GM23338 (cell line): ENCODE results near the gene TNKS2. TPM values are rescaled to one million over a fixed set of nuclear protein-coding genes. Genes with fewer than 3 reads are reported as not detected.

Source experiments
- ATAC-seq: fragments of 200-7000 bp; cut with Tn5 transposase; 3 replicates; pipeline ENCODE4 v1.9.1; 2020
- DNase-seq: peaks from one replicate; pipeline ENCODE4 v3.0.0-alpha.2; 2015; ENCODE audit warnings: low spot score
- H2AFZ ChIP-seq: fragments of 200-600 bp; sonication (generic); 2 replicates; pipeline ENCODE4 v1.8.0; 2016; ENCODE audit warnings: antibody characterized with exemption, mild to moderate bottlenecking, moderate library complexity
- H3F3A ChIP-seq: fragments of 200-600 bp; sonication (generic); replicated peaks from 2 replicates; pipeline ENCODE4 v1.8.0; 2017; ENCODE audit warnings: antibody characterized with exemption, mixed run types, low read depth
- H3K27ac ChIP-seq: fragments of 200-600 bp; sonication (generic); 2 replicates; pipeline ENCODE4 v1.6.1; 2016; ENCODE audit warnings: low read depth
- H3K27me3 ChIP-seq: fragments of 200-600 bp; sonication (generic); 2 replicates; pipeline ENCODE4 v1.8.0; 2016; ENCODE audit warnings: mild to moderate bottlenecking, mixed run types, moderate library complexity; ENCODE audit not compliant: insufficient read depth
- H3K36me3 ChIP-seq: fragments of 200-600 bp; sonication (generic); 2 replicates; pipeline ENCODE4 v1.8.0; 2016; ENCODE audit warnings: mild to moderate bottlenecking; ENCODE audit not compliant: insufficient read depth
- H3K4me1 ChIP-seq: fragments of 200-600 bp; sonication (generic); 2 replicates; pipeline ENCODE4 v1.8.0; 2016; ENCODE audit warnings: mild to moderate bottlenecking, moderate library complexity; ENCODE audit not compliant: insufficient read depth
- H3K4me2 ChIP-seq: fragments of 200-600 bp; sonication (generic); 2 replicates; pipeline ENCODE4 v1.7.1; 2017; ENCODE audit warnings: mixed run types
- H3K4me3 ChIP-seq: fragments of 200-600 bp; sonication (generic); 2 replicates; pipeline ENCODE4 v1.6.1; 2016; ENCODE audit warnings: mixed run types
- H3K79me2 ChIP-seq: fragments of 200-600 bp; sonication (generic); replicated peaks from 2 replicates; pipeline ENCODE4 v1.8.0; 2017; ENCODE audit warnings: mild to moderate bottlenecking; ENCODE audit not compliant: insufficient read depth
- H3K9me2 ChIP-seq: fragments of 200-600 bp; sonication (generic); 2 replicates; pipeline ENCODE4 v1.8.0; 2017; ENCODE audit not compliant: insufficient read depth
- H4K20me1 ChIP-seq: fragments of 200-600 bp; sonication (generic); replicated peaks from 2 replicates; pipeline ENCODE4 v1.8.0; 2017; ENCODE audit warnings: mild to moderate bottlenecking; ENCODE audit not compliant: insufficient read depth
- H3K27ac Mint-ChIP-seq: 2 replicates; pipeline ENCODE4 v1.8.0; 2020; ENCODE audit warnings: inconsistent platforms, mild to moderate bottlenecking, moderate library complexity, mixed read lengths
- H3K27me3 Mint-ChIP-seq: 3 replicates; pipeline ENCODE4 v1.8.0; 2022; ENCODE audit warnings: low read depth, mild to moderate bottlenecking, moderate library complexity, mixed read lengths, inconsistent platforms; ENCODE audit not compliant: insufficient read depth, poor library complexity
- H3K36me3 Mint-ChIP-seq: 3 replicates; pipeline ENCODE4 v1.8.0; 2021; ENCODE audit warnings: low read depth, mild to moderate bottlenecking, inconsistent platforms, moderate library complexity, mixed read lengths
- H3K4me1 Mint-ChIP-seq: 3 replicates; pipeline ENCODE4 v1.8.0; 2020; ENCODE audit warnings: mild to moderate bottlenecking, inconsistent platforms, mixed read lengths
- H3K4me3 Mint-ChIP-seq: 3 replicates; pipeline ENCODE4 v1.8.0; 2021; ENCODE audit warnings: moderate library complexity, mild to moderate bottlenecking, inconsistent platforms, mixed read lengths
- H3K9me3 Mint-ChIP-seq: 3 replicates; pipeline ENCODE4 v1.8.0; 2020; ENCODE audit warnings: moderate library complexity, mild to moderate bottlenecking, inconsistent platforms, mixed read lengths
- CREB1 ChIP-seq: fragments of 250-450 bp; sonication (Bioruptor Pico); IDR thresholded peaks from 2 replicates; pipeline ENCODE4 v1.5.0; 2020; ENCODE audit warnings: low read depth, mild to moderate bottlenecking, moderate library complexity
- EZH2 ChIP-seq: fragments of 200-600 bp; sonication (generic); IDR thresholded peaks from one replicate; pipeline ENCODE4 v1.8.0; 2017; ENCODE audit warnings: antibody characterized with exemption, mild to moderate bottlenecking, low read depth; ENCODE audit not compliant: unreplicated experiment
- EZH2phosphoT487 ChIP-seq: fragments of 200-600 bp; sonication (generic); IDR thresholded peaks from one replicate; pipeline ENCODE4 v1.8.1; 2018; ENCODE audit warnings: antibody characterized with exemption; ENCODE audit not compliant: unreplicated experiment
- JUNB ChIP-seq: IDR thresholded peaks from one replicate; pipeline ENCODE4 v1.6.1; 2016; ENCODE audit warnings: antibody characterized with exemption; ENCODE audit not compliant: unreplicated experiment
- NANOG ChIP-seq: IDR thresholded peaks from 2 replicates; pipeline ENCODE4 v1.6.1; 2016; ENCODE audit warnings: antibody characterized with exemption, borderline replicate concordance
- POLR2AphosphoS5 ChIP-seq: IDR thresholded peaks from 2 replicates; pipeline ENCODE4 v1.6.1; 2016; ENCODE audit warnings: antibody characterized with exemption, low read depth
- REST ChIP-seq: IDR thresholded peaks from one replicate; pipeline ENCODE4 v1.6.1; 2018; ENCODE audit warnings: antibody characterized with exemption; ENCODE audit not compliant: unreplicated experiment
- STAT1 ChIP-seq: IDR thresholded peaks from one replicate; pipeline ENCODE4 v1.6.1; 2016; ENCODE audit warnings: antibody characterized with exemption; ENCODE audit not compliant: unreplicated experiment
- ZNF114 ChIP-seq: fragments of 250-450 bp; sonication (Bioruptor Pico); IDR thresholded peaks from 2 replicates; pipeline ENCODE4 v1.5.0; 2020; ENCODE audit warnings: mild to moderate bottlenecking, moderate library complexity
- ZNF331 ChIP-seq: fragments of 250-450 bp; sonication (Bioruptor Pico); IDR thresholded peaks from 2 replicates; pipeline ENCODE4 v1.5.0; 2020; ENCODE audit warnings: low read depth, mild to moderate bottlenecking, moderate library complexity
- polyA plus RNA-seq: library from polyadenylated mRNA; unstranded; fragments of >200 nt; fragmentation: Nextera tagmentation; extraction: Ambion mirVana; gene quantifications from 2 replicates; pipeline ENCODE4 v1.2.1, GENCODE V29; 2016
- total RNA-seq: library from RNA; depleted of rRNA; stranded (reverse); fragments of >200 nt; shearing (Covaris generic); gene quantifications from 2 replicates; pipeline ENCODE4 v1.2.3, GENCODE V29; 2014
- TF ChIP-seq, protein P1 (sequence below): IDR thresholded peaks from 2 replicates; pipeline ENCODE4 v1.6.1; 2016; ENCODE audit warnings: antibody characterized with exemption
- TF ChIP-seq, protein P2 (sequence below), 2 experiments: fragments of 200-600 bp in 1 of 2; sonication (generic) in 1 of 2; conservative IDR thresholded peaks; 2 replicates each; pipeline versions ENCODE4 v1.5.1 to v1.6.1; 2016 to 2017; ENCODE audit warnings: antibody characterized with exemption in 2 of 2, low read depth in 2 of 2, mild to moderate bottlenecking in 2 of 2, moderate library complexity in 1 of 2
- TF ChIP-seq, protein P3 (sequence below): fragments of 250-450 bp; sonication (Bioruptor Pico); IDR thresholded peaks from 2 replicates; pipeline ENCODE4 v1.5.0; 2020; ENCODE audit warnings: mild to moderate bottlenecking, moderate library complexity

TNKS2 gene
- total and polyA plus RNA-seq, 2 experiments from 2014 or later, result 23.5 to 85.5 TPM

- H3K27ac Mint-ChIP-seq, result no peak overlapping the region
- Histone ChIP-seq H3K4me2 (no peak overlapping the region), H3K36me3 (no peaks in the 10 kb centered on the region), H3K27me3 (no peaks in the 10 kb centered on the region), H4K20me1 (no peaks in the 10 kb centered on the region), H3K79me2 (no peaks in the 10 kb centered on the region), H3F3A (no peaks in the 10 kb centered on the region), H2AFZ (peak overlapping the region; percentile 43; the same call in 1 of the 2 replicates), H3K4me3 (no peak overlapping the region), H3K27ac (no peak overlapping the region), H3K4me1 (peaks cover 26% of the 10 kb centered on the region), H3K9me2 (peaks cover 4% of the 10 kb centered on the region; the same call in 1 of the 2 replicates)
- no peak overlapping the region for H3K4me3 Mint-ChIP-seq
- no peaks in the 10 kb centered on the region for H3K36me3 Mint-ChIP-seq
- H3K4me1 Mint-ChIP-seq, result peaks cover 27% of the 10 kb centered on the region
- H3K27me3 Mint-ChIP-seq, result peaks cover 1% of the 10 kb centered on the region
- TF ChIP-seq STAT1, result no peak
- no peak for TF ChIP-seq REST
- no peak for TF ChIP-seq ZNF331
- TF ChIP-seq, protein P1, sequence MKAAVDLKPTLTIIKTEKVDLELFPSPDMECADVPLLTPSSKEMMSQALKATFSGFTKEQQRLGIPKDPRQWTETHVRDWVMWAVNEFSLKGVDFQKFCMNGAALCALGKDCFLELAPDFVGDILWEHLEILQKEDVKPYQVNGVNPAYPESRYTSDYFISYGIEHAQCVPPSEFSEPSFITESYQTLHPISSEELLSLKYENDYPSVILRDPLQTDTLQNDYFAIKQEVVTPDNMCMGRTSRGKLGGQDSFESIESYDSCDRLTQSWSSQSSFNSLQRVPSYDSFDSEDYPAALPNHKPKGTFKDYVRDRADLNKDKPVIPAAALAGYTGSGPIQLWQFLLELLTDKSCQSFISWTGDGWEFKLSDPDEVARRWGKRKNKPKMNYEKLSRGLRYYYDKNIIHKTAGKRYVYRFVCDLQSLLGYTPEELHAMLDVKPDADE, result no peak
- no peak for TF ChIP-seq CREB1 (CRISPR knock-in tag)
- TF ChIP-seq EZH2, result no peak
- TF ChIP-seq, protein P2, sequence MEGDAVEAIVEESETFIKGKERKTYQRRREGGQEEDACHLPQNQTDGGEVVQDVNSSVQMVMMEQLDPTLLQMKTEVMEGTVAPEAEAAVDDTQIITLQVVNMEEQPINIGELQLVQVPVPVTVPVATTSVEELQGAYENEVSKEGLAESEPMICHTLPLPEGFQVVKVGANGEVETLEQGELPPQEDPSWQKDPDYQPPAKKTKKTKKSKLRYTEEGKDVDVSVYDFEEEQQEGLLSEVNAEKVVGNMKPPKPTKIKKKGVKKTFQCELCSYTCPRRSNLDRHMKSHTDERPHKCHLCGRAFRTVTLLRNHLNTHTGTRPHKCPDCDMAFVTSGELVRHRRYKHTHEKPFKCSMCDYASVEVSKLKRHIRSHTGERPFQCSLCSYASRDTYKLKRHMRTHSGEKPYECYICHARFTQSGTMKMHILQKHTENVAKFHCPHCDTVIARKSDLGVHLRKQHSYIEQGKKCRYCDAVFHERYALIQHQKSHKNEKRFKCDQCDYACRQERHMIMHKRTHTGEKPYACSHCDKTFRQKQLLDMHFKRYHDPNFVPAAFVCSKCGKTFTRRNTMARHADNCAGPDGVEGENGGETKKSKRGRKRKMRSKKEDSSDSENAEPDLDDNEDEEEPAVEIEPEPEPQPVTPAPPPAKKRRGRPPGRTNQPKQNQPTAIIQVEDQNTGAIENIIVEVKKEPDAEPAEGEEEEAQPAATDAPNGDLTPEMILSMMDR (conservative IDR thresholded peaks at IDR 0.05; ENCODE audit: low read depth in 2 of 2), result no peak
- no peak for TF ChIP-seq EZH2phosphoT487
- no peak for TF ChIP-seq ZNF114 (CRISPR knock-in tag)
- TF ChIP-seq JUNB, result no peak
- TF ChIP-seq POLR2AphosphoS5, result no peak
- no peak for TF ChIP-seq NANOG
- TF ChIP-seq, protein P3, sequence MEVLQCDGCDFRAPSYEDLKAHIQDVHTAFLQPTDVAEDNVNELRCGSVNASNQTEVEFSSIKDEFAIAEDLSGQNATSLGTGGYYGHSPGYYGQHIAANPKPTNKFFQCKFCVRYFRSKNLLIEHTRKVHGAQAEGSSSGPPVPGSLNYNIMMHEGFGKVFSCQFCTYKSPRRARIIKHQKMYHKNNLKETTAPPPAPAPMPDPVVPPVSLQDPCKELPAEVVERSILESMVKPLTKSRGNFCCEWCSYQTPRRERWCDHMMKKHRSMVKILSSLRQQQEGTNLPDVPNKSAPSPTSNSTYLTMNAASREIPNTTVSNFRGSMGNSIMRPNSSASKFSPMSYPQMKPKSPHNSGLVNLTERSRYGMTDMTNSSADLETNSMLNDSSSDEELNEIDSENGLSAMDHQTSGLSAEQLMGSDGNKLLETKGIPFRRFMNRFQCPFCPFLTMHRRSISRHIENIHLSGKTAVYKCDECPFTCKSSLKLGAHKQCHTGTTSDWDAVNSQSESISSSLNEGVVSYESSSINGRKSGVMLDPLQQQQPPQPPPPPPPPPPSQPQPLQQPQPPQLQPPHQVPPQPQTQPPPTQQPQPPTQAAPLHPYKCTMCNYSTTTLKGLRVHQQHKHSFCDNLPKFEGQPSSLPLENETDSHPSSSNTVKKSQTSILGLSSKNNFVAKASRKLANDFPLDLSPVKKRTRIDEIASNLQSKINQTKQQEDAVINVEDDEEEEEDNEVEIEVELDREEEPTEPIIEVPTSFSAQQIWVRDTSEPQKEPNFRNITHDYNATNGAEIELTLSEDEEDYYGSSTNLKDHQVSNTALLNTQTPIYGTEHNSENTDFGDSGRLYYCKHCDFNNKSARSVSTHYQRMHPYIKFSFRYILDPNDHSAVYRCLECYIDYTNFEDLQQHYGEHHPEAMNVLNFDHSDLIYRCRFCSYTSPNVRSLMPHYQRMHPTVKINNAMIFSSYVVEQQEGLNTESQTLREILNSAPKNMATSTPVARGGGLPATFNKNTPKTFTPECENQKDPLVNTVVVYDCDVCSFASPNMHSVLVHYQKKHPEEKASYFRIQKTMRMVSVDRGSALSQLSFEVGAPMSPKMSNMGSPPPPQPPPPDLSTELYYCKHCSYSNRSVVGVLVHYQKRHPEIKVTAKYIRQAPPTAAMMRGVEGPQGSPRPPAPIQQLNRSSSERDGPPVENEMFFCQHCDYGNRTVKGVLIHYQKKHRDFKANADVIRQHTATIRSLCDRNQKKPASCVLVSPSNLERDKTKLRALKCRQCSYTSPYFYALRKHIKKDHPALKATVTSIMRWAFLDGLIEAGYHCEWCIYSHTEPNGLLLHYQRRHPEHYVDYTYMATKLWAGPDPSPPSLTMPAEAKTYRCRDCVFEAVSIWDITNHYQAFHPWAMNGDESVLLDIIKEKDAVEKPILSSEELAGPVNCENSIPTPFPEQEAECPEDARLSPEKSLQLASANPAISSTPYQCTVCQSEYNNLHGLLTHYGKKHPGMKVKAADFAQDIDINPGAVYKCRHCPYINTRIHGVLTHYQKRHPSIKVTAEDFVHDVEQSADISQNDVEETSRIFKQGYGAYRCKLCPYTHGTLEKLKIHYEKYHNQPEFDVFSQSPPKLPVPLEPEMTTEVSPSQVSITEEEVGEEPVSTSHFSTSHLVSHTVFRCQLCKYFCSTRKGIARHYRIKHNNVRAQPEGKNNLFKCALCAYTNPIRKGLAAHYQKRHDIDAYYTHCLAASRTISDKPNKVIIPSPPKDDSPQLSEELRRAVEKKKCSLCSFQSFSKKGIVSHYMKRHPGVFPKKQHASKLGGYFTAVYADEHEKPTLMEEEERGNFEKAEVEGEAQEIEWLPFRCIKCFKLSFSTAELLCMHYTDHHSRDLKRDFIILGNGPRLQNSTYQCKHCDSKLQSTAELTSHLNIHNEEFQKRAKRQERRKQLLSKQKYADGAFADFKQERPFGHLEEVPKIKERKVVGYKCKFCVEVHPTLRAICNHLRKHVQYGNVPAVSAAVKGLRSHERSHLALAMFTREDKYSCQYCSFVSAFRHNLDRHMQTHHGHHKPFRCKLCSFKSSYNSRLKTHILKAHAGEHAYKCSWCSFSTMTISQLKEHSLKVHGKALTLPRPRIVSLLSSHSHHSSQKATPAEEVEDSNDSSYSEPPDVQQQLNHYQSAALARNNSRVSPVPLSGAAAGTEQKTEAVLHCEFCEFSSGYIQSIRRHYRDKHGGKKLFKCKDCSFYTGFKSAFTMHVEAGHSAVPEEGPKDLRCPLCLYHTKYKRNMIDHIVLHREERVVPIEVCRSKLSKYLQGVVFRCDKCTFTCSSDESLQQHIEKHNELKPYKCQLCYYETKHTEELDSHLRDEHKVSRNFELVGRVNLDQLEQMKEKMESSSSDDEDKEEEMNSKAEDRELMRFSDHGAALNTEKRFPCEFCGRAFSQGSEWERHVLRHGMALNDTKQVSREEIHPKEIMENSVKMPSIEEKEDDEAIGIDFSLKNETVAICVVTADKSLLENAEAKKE (CRISPR knock-in tag), result no peak
- no peaks in the 10 kb centered on the region for H3K9me3 Mint-ChIP-seq
- DNase-seq (peak; percentile 12), ATAC-seq (peak; percentile 77)
Measured at GRCh38 chr10:91787258-91787657, 11.0 kb upstream of the TNKS2 start.
